HCT116 (cell line): ENCODE measurements around the gene GPR107. TPM values are rescaled to one million over a fixed set of nuclear protein-coding genes. Genes with fewer than 3 reads are reported as not detected.

Source experiments
- ATAC-seq: fragments of 200-7000 bp; cut with Tn5 transposase; 2 replicates; pipeline ENCODE4 v1.9.1; 2020; ENCODE audit warnings: mild to moderate bottlenecking, moderate library complexity
- BruUV-seq: library from RNA; stranded (reverse); fragments of 400-500 nt; replicated peaks from 2 replicates; lab custom pipeline; 2021; lab: Mats Ljungman, UMichigan
- CTCF ChIA-PET: fragments of 300-600 bp; sonication (Branson Sonifier 250); formaldehyde crosslinking; loops from one replicate; lab custom pipeline; 2021; ENCODE audit warnings: antibody characterized with exemption; lab: Charles Lee
- POLR2A ChIA-PET: fragments of 300-600, 350-600 bp; sonication (Branson Sonifier 250); formaldehyde crosslinking; loops from one replicate; lab custom pipeline; 2021; ENCODE audit warnings: antibody characterized with exemption; lab: Charles Lee
- RAD21 ChIA-PET, 2 experiments: fragments of 300-600 bp; sonication (Branson Sonifier 250); formaldehyde crosslinking; loops; one replicate each; lab custom pipeline; 2023; ENCODE audit warnings: low total read pairs in 2 of 2; ENCODE audit not compliant: uncharacterized antibody in 2 of 2, unreplicated experiment in 2 of 2, low non-redundant PET in 1 of 2; lab: Charles Lee
- DNase-seq: peaks from one replicate; pipeline ENCODE4 v3.0.0-alpha.2; 2010; ENCODE audit warnings: low read depth, low spot score
- H2AFZ ChIP-seq: fragments of 200-600 bp; shearing (Covaris generic), sonication (generic); 2 replicates; pipeline ENCODE4 v1.6.1; 2017; ENCODE audit warnings: low read depth, mixed run types, mixed read lengths, antibody characterized with exemption, low read length; ENCODE audit not compliant: poor library complexity, severe bottlenecking
- H3K27ac ChIP-seq: 2 replicates; pipeline ENCODE4 v1.5.1; 2012; ENCODE audit warnings: low read depth, low read length
- H3K27me3 ChIP-seq: fragments of 200-600 bp; sonication (generic); 2 replicates; pipeline ENCODE4 v1.6.1; 2016; ENCODE audit warnings: mixed run types, low read length, mixed read lengths; ENCODE audit not compliant: insufficient read depth
- H3K36me3 ChIP-seq, 2 experiments: fragments of 200-500 bp in 1 of 2; fragments of 200-600 bp in 1 of 2; sonication (Bioruptor generic) in 1 of 2; sonication (generic) in 1 of 2; 2 replicates each; pipeline versions ENCODE4 v1.5.1 to v1.6.1; 2014 to 2016; ENCODE audit warnings: low read length in 2 of 2, inconsistent platforms in 1 of 2, mixed read lengths in 1 of 2, mixed run types in 1 of 2; ENCODE audit not compliant: insufficient read depth in 2 of 2, control insufficient read depth in 1 of 2
- H3K4me1 ChIP-seq, 2 experiments: fragments of 200-600 bp in 1 of 2; sonication (generic) in 1 of 2; 2 replicates each; pipeline versions ENCODE4 v1.5.1 to v1.6.1; 2012 to 2017; ENCODE audit warnings: low read length in 2 of 2, inconsistent platforms in 1 of 2, mild to moderate bottlenecking in 1 of 2, mixed read lengths in 1 of 2, mixed run types in 1 of 2, moderate library complexity in 1 of 2; ENCODE audit not compliant: insufficient read depth in 2 of 2, control insufficient read depth in 1 of 2
- H3K4me2 ChIP-seq: fragments of 200-600 bp; sonication (generic); 2 replicates; pipeline ENCODE4 v1.6.1; 2017; ENCODE audit warnings: mixed run types, low read length, mixed read lengths
- H3K4me3 ChIP-seq, 2 experiments: fragments of 200-600 bp in 1 of 2; sonication (generic) in 1 of 2; replicated peaks in 1 of 2; 2 replicates each; pipeline ENCODE4 v1.5.1; 2011 to 2016; ENCODE audit warnings: low read length in 2 of 2, control low read depth in 1 of 2, low read depth in 1 of 2, mild to moderate bottlenecking in 1 of 2, mixed read lengths in 1 of 2, mixed run types in 1 of 2
- H3K79me2 ChIP-seq: fragments of 200-600 bp; sonication (generic); 2 replicates; pipeline ENCODE4 v1.6.1; 2017; ENCODE audit warnings: mild to moderate bottlenecking, mixed run types, low read length, moderate library complexity, mixed read lengths; ENCODE audit not compliant: insufficient read depth
- H3K9ac ChIP-seq: fragments of 200-600 bp; sonication (generic); 2 replicates; pipeline ENCODE4 v1.6.1; 2016; ENCODE audit warnings: low read length, mixed read lengths
- H3K9me2 ChIP-seq: fragments of 200-600 bp; sonication (generic), shearing (Covaris generic); 2 replicates; pipeline ENCODE4 v1.6.1; 2017; ENCODE audit warnings: mixed run types, mild to moderate bottlenecking, moderate library complexity; ENCODE audit not compliant: insufficient read depth
- H3K9me3 ChIP-seq, 2 experiments: fragments of 200-500 bp in 1 of 2; fragments of 200-600 bp in 1 of 2; sonication (Bioruptor generic) in 1 of 2; sonication (generic) in 1 of 2; 2 replicates each; pipeline ENCODE4 v1.6.1; 2014 to 2017; ENCODE audit warnings: low read length in 2 of 2, mixed read lengths in 2 of 2, inconsistent platforms in 1 of 2, low read depth in 1 of 2, mild to moderate bottlenecking in 1 of 2, mixed run types in 1 of 2, moderate library complexity in 1 of 2; ENCODE audit not compliant: control insufficient read depth in 1 of 2, insufficient read depth in 1 of 2
- H4K20me1 ChIP-seq: fragments of 200-600 bp; sonication (generic), shearing (Covaris generic); 2 replicates; pipeline ENCODE4 v1.6.1; 2017; ENCODE audit warnings: mixed run types, mild to moderate bottlenecking, moderate library complexity; ENCODE audit not compliant: insufficient read depth
- CEBPB ChIP-seq: IDR thresholded peaks from 2 replicates; pipeline ENCODE4 v1.6.1; 2012; ENCODE audit warnings: low read depth
- EGR1 ChIP-seq: IDR thresholded peaks from 2 replicates; pipeline ENCODE4 v1.6.1; 2012; ENCODE audit warnings: low read depth
- ELF1 ChIP-seq: IDR thresholded peaks from 2 replicates; pipeline ENCODE4 v1.6.1; 2012; ENCODE audit warnings: low read depth, borderline replicate concordance
- EZH2 ChIP-seq: fragments of 200-600 bp; sonication (generic); IDR thresholded peaks from 2 replicates; pipeline ENCODE4 v1.6.1; 2017; ENCODE audit warnings: antibody characterized with exemption, mixed run types
- EZH2phosphoT487 ChIP-seq: fragments of 200-600 bp; IDR thresholded peaks from 2 replicates; pipeline ENCODE4 v1.6.1; 2018; ENCODE audit warnings: antibody characterized with exemption, borderline replicate concordance
- FOSL1 ChIP-seq: IDR thresholded peaks from 2 replicates; pipeline ENCODE4 v1.6.1; 2012; ENCODE audit warnings: low read depth
- POLR2A ChIP-seq: IDR thresholded peaks from 2 replicates; pipeline ENCODE4 v1.7.0; 2011; ENCODE audit warnings: borderline replicate concordance; ENCODE audit not compliant: insufficient read depth, insufficient read length; ENCODE audit errors: extremely low read depth
- RAD21 ChIP-seq: IDR thresholded peaks from 2 replicates; pipeline ENCODE4 v1.6.1; 2012; ENCODE audit warnings: low read depth, mild to moderate bottlenecking
- SP1 ChIP-seq: IDR thresholded peaks from 2 replicates; pipeline ENCODE4 v1.6.1; 2012; ENCODE audit warnings: low read depth
- SRF ChIP-seq: IDR thresholded peaks from 2 replicates; pipeline ENCODE4 v1.6.1; 2012; ENCODE audit warnings: low read depth
- TCF7L2 ChIP-seq: IDR thresholded peaks from 2 replicates; pipeline ENCODE4 v1.7.0; 2011; ENCODE audit warnings: borderline replicate concordance, inconsistent platforms; ENCODE audit not compliant: insufficient read depth, insufficient read length; ENCODE audit errors: extremely low read depth
- ZBTB33 ChIP-seq: IDR thresholded peaks from 2 replicates; pipeline ENCODE4 v1.6.1; 2011; ENCODE audit warnings: mild to moderate bottlenecking, low read length, moderate library complexity; ENCODE audit not compliant: insufficient replicate concordance; ENCODE audit errors: extremely low read depth
- ZFX ChIP-seq: fragments of 450-650 bp; IDR thresholded peaks from 2 replicates; pipeline ENCODE4 v1.6.1; 2017
- ZNF274 ChIP-seq: fragments of 200-500 bp; sonication (Bioruptor generic); IDR thresholded peaks from 2 replicates; pipeline ENCODE4 v1.6.1; 2014; ENCODE audit warnings: mild to moderate bottlenecking, low read depth, low read length, inconsistent platforms
- intact Hi-C: fragments of 100-400 bp; cut with micrococcal nuclease; formaldehyde crosslinking; loops from 2 replicates; pipeline ENCODE4 v1.10.0; 2022
- total RNA-seq: library from RNA; stranded (reverse); gene quantifications from one replicate; pipeline ENCODE4 v1.2.1, GENCODE V29; 2021; ENCODE audit not compliant: unreplicated experiment

Gene GPR107
- total RNA-seq, 1 experiment from 2014 or later, result 32.5 TPM

- ChIA-PET CTCF (no interaction called here), RAD21 (no interaction called here), POLR2A (no interaction called here)
- Histone ChIP-seq H3K9ac (no peak overlapping the region), H3K79me2 (peaks cover 6% of the 10 kb centered on the region), H2AFZ (no peak overlapping the region), H3K27me3 (no peaks in the 10 kb centered on the region), H3K9me2 (no peaks in the 10 kb centered on the region), H3K9me3 (no peaks in the 10 kb centered on the region), H3K4me2 (no peak overlapping the region), H3K27ac (no peak overlapping the region), H3K36me3 (no peaks in the 10 kb centered on the region), H3K4me3 (no peak overlapping the region), H3K4me1 (peaks cover 19 to 28% of the 10 kb centered on the region in 2 experiments), H4K20me1 (no peaks in the 10 kb centered on the region)
- intact Hi-C loops, result no loop called here
- DNase-seq (no peak), ATAC-seq (no peak)
- TF ChIP-seq SP1 (no peak), EZH2 (no peak), ELF1 (no peak), TCF7L2 (no peak), FOSL1 (no peak), RAD21 (no peak)
- no TSS peak for BruUV-seq
These were observed 30.4 kb upstream of the GPR107 start for GRCh38 chr9:130023144-130023787.

GRCh38 chr9:130023994-130024596 lies 29.6 kb upstream of the GPR107 start:
- BruUV-seq, result no TSS peak
- DNase-seq, result no peak
- Histone ChIP-seq H3K27ac (peak overlapping the region; percentile 37; the same call in 1 of the 2 replicates), H3K9me3 (no peaks in the 10 kb centered on the region), H4K20me1 (no peaks in the 10 kb centered on the region), H3K79me2 (peaks cover 6% of the 10 kb centered on the region), H3K36me3 (no peaks in the 10 kb centered on the region), H2AFZ (no peak overlapping the region), H3K4me1 (peaks cover 19 to 28% of the 10 kb centered on the region in 2 experiments), H3K27me3 (no peaks in the 10 kb centered on the region), H3K9me2 (no peaks in the 10 kb centered on the region), H3K4me2 (peak overlapping the region; percentile 66), H3K4me3 (no peak overlapping the region), H3K9ac (0 out of 2 replicates have a peak overlapping the region, but pooled peaks have one; percentile 0)
- POLR2A ChIA-PET, result no interaction called here
- CTCF ChIA-PET, result no interaction called here
- RAD21 ChIA-PET, result no interaction called here
- ATAC-seq, result no peak
- intact Hi-C loops, result no loop called here
- TF ChIP-seq SRF (no peak), SP1 (no peak), TCF7L2 (no peak), ZFX (no peak), EZH2phosphoT487 (no peak), EGR1 (no peak), ELF1 (no peak), POLR2A (no peak), CEBPB (no peak), ZBTB33 (no peak), EZH2 (no peak), ZNF274 (no peak)
